ENCODE results near the gene CCDC13.

- TF ChIP-seq CTCF (IDR thresholded peaks at IDR 0.05) (no peak), POLR2A (IDR thresholded peaks at IDR 0.05) (no peak)
Measured at GRCh38 chr3:42795621-42796181, 22.6 kb upstream of the CCDC13 start.

Measured in lower leg skin (tissue), 3 donors.